ENCODE results near the gene DNASE2B.

DNA sequence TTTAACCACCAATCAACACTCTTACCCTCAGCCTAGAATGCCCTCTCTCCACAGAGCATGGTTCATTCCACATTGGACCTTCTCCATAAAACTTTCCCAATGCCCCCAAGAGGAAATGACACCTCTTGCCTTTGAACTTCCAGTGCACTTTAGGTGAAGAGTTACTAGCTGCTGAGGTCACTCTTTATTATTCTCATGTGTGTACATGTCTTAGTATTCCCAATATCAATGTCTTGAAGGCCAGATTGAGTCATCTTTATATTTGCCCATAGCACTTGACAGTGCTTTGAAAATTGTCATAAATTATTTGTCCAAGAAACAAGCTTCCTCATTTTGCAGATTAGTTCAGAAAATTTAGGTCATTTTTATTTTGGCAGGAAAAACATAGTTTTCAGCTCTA is 8.1 kb upstream of the DNASE2B start:
- TF ChIP-seq CTCF (IDR thresholded peaks at IDR 0.05): no peak
- TF ChIP-seq POLR2A (IDR thresholded peaks at IDR 0.05): no peak

Measured in lower leg skin (tissue), 3 donors.